RPMI7951 (cell line): ENCODE results near the gene OPCML. TPM values are rescaled to one million over a fixed set of nuclear protein-coding genes. Genes with fewer than 3 reads are reported as not detected.

Experiments used
- DNase-seq: peaks from one replicate; pipeline ENCODE4 v3.0.0-alpha.2; 2012; ENCODE audit warnings: low read depth
- total RNA-seq: library from RNA; depleted of rRNA; stranded (reverse); fragments of >200 nt; shearing (Covaris generic); gene quantifications from 2 replicates; pipeline ENCODE4 v1.2.3, GENCODE V29; 2014

Gene OPCML
- total RNA-seq, 1 experiment from 2014 or later, result not detected

DNA sequence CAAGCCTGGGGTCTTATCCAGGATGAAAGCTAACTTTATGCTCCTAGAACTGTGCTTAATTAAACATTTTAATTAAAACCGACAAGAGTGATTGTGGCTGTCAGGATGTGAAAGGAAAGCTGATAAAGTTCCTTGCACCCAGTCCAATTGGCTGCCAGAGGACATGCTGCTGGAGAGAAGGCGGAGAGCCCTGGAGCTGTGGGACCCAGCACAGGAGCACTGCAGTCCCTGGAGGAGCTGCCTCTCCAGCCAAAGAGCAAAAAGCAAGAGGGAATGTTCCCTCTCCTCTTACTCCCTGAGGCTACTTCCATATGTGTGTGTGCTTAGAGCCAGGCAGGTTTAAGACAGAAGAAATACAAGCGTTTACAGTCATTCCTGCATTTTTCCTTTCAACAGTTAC lies 118.6 kb downstream of the OPCML start:
- no peak for DNase-seq

DNA sequence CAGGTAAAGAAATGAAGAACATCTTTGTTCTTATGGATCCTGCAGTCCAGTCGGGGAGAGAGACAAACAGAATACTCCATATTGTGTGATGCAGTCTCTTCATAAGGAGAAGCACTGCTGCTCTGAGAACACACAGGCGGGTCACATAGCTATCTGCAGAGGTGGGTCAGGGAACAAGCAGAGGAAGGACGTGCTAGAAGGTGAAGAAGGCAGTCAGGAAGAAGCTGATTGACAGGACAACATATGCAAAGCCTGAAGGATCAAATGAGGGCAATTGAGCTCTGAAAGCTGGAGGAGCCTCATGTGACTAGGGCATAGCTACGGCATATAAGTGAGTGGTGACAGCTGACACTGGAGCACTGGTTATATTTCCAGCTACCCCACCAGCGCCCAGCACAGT lies 122.5 kb downstream of the OPCML start:
- DNase-seq, result no peak

DNA sequence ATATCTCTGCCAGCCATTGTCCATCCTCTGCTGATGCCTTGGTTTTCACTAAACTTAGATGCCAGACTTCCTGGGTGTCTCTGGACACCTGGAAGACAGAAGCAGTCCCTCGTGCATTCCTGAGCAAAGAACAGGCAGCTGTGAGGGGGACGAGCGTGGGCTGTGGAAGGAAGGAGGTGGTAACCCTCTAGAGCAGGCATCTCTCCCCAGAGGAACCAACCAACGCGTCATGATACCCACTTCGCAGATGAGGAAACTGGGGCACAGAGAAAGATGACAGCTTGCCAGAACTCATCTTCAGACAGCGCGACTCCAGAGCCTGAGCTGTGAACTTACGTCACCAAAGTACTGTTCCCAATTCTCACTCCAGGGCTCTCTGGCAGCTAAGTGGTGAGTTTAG lies 123.4 kb downstream of the OPCML start:
- no peak for DNase-seq

DNA sequence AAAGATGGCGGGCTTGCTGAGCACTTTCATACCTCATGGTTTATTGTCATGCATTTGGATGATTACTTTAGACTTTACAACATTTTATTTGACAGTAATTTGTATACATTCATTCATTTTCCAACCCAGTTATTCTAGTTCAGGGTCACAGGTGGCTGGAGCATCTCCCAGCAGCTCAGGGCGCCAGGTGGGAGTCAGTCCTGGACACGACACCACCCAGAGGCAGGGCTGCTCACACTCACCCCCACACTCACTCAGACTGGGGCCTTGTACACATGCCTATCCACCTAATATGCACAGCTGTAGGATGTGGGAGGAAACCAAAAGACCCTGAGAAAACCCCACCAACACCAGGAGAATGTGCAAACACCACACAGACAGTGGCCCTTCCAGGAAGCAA lies 123.9 kb downstream of the OPCML start:
- DNase-seq, result no peak

DNA sequence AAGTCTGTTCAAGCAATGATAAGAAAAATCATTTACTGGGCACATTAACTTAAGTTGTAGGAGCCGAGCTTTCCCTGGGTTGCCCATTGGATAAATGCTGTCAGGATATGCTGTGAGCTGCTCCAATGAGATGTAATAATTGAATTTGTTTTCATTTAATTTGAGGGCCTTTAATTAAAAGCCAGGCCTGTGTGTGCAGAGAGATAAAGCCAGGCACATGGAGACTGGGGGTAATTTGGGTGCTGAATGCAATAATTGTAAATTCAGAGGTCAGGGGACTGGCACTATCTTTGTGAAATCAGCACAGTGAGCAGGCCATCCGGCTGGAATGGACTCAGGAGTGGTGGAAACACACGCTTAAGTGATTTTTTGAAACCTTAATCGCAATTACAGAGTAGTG lies 125.8 kb downstream of the OPCML start:
- DNase-seq, result no peak

DNA sequence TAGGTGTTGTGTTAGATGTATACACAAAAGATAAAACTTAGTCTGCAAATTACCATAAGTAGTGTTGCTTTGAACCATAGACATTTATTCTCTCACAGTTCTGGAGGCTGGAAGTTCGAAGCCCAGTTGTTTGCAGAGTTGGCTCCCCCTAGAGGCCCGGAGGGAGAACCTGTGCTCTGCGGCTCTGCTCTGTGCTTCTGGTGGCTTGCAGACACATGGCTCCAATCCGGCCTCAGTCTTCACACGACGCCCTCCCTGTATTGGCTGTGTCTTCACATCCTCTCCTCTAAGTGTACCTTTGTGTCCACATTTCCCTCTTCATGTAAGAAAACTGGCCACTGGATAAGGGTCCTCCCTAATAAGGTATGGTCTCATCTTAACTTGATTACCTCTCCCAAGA lies 128.4 kb downstream of the OPCML start:
- DNase-seq, result no peak

DNA sequence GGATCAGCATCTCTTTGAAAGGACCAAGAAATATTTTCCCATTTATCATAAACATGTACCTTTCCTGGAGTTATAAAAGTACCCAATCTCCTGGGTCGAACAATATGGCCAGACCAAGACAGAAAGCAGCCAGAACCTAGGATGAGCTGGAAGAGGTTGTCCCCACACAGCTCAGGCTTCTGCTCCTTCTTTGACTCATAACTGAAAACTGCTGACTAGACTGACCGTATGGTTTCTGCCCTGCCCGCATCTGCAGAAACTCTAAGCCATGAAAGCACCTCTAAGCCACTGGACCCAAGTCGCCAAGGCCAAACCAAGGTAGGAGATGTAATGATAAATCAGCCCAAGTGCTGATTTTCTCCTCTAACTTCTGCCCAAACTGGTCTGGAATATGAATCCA lies 129.8 kb downstream of the OPCML start:
- DNase-seq, result no peak

DNA sequence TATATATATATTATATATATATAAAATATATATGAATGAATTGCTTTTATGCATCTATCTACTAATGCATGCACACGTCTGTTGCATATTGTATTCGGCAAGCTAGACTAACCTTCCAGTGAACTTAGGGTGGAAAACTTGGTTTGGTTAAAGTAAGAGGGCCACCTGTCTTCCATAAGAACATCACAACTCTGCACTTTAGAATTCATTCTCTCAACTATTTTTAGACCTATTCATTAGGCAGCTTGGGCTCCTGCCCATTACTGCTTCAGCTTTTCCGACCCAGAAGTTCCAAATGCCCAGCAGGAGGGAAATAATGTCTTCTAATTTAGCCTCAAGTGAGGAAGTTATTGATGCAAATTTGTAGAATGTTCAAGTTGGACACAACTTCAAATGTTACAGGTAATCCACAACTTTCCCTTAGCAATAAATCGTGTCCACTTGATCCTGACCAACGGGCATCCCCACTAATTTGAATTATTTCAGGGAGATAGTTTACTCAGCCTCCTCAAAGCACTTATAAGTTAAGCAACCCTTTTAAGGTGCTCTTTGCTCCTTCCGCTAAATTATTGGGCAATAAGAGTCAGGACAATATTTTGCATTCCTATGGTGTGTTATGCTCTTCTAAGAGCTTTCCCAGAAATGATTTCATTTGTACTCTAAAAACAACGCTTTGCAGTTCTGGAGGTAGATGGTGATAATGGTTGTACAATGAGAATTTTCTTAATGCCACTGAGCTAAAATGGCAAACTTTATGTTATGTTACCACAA lies 132.3 kb downstream of the OPCML start:
- no peak for DNase-seq

DNA sequence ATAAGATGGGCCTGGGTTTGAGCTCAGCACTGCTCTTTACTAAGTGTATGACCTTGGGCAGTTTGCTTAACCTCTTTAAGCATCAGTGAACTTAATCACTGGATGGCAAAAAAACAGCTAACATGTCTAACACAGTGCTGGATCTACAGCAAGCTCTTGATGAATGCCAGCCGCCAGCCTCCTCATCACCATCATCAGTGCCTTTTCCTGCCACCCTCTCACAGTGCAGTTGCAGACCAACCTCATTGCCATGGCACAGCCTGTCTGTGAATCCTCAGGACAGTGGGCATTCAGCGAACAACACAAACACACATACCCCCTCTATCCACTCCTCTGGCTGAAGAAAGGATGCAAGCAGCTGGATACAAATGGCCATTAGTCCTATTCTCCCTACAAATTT lies 133.0 kb downstream of the OPCML start:
- DNase-seq, result no peak

DNA sequence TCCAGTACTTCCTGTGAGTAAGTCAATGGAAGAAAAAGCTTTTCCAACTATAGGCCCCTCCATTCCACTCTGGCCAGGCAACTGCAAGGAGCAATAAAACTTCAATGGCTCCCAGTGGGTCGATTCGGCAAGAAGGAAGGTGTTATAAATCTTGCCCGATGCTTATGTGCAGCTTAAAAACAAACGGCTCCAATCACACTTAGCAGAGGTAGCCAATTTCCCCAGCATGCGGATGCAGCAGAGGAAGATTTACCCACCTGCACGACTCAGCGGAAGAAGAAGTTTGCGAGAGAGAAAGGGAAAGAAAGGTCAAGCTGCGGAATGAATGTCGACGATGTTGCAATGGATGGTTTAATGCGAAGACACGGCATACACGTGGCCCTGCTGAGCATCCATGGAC lies 141.5 kb downstream of the OPCML start:
- DNase-seq, result no peak

DNA sequence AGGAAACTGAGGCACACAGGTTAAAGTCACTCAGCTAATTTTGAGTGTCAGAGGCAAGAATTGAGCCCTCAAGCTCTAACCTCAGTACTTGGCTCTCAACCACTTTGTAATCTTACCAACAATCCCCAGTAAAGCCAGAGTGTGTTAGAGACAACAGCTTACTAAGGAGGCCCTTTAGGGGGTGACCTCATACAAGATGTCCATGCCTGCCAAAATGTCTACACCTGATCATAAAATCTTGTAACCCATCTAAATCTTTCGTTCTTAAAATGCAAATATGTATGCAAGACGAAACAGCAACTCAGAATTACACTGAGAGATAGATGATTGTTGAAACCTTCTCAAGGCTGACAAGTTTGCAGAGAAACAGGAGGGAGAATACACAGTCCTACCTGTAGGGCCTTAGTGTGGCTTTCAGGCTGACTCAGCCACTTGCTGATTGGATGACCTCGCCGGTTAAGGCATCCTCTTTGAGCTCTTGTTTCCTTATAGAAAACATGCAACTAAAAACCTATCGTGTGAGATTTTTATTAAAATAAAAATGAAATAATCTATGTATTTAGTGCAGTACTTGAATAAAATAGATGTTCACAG lies 143.2 kb downstream of the OPCML start:
- DNase-seq, result no peak

DNA sequence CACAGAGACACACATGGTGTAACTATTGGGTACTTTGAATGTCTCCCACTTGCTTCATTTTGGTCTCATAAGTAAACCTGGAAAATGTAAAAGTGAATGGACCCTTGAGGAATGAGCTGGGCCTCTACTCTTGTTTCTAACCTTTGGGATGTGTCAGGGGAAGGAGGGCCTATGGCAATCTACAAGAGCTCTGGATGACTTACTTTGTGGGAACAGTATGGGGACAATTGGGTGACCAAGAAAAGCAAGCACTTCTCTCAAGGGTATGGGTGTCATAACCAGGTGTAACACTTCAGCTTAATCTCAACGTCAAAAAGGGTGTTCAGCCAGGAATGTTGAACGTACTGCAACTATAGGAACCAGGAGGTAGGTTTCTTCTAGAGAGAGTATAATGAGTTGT lies 144.0 kb downstream of the OPCML start:
- DNase-seq, result no peak

DNA sequence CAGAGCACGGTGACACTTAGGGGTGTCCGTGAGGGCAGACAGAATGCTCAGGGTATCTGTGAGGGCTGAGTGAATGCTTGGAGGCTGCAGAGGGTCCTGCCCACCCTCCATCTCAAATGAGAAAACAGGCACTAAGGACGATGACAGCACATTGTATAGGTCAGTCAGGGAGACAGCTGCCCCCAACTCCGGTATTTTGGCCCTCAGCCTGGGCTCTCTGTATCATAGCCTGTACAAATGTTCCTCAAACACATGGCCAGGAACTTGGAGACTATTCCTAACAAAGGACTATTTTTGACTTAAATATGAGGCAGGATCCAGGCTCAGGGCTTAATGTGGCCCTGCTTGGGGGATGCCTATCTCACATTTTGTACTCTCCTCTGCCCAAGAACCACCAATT lies 145.4 kb downstream of the OPCML start:
- DNase-seq, result no peak

DNA sequence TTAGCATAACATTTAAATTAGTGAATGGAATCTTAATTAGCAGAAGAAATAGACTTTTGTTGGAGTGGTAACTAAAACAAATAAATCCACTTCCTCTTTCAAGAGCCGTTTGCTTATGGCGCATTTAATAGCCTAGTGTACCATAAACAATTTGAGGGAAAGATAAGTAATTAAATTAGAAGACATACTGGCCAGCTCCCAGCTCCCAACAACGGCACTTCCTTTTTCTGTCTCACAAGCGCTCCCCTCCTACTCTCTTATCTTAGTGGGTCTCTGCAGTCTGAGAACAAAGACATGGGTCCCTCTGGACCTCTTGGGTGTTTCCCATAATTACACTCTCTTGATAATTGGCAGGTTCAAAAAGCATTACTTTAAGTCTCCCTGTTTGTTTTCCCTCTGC lies 146.0 kb downstream of the OPCML start:
- no peak for DNase-seq

DNA sequence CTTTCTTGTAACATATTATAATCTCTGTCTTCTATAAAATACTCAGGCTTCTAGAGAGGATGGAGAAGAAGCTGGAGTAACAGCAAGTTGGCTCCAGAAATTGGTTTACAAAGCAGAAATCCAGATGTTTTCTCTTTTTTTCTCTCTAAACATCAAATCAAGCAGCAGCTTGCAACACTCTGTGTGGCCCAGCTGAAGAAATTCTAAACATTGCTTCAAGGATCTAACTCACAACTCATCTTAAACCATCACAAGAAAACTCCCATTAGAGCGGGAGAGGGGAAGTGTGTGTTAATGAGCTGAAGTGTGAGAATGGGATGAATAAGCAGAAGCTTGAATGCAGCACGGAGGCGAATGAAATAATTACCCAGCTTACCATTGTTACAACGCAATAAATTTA lies 146.5 kb downstream of the OPCML start:
- DNase-seq, result no peak

DNA sequence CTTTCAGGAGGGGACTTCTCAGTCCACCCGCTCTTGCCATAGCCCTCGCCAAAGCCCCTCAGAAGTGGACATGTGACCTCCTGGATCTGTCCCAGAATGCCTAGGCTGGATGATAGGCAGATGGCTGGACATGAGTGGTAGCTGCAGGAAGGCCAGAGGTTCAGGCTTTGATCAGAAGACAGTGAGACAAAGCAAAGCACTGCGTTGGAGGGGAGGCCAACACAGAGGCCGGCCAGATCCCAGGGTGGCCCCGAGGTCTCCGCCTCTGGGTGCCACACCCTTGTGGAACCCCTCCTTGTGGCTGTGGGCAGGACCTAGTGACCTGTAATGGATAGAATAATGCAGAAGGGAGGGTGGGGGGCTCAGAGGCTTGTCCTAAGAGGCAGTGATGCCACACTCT lies 147.6 kb downstream of the OPCML start:
- no peak for DNase-seq

DNA sequence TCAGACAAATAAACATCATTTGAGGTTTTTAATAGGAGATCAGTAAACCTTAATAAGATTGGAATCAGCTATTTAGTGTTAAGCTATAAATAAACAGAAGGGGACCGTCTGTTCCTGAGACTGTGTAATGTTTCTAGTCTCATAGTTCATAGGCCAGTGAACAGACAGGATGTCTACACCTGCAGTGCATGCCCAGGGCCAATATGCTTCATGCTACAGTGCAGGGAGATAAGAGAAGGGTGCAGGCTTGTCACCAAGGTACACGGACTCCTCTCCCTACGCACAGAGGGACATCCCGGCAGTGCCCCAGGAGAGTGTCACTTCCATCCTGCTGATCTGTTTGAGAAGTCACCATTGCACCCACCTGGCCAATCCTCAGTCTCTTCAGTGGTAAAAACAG lies 148.6 kb downstream of the OPCML start:
- DNase-seq, result no peak

DNA sequence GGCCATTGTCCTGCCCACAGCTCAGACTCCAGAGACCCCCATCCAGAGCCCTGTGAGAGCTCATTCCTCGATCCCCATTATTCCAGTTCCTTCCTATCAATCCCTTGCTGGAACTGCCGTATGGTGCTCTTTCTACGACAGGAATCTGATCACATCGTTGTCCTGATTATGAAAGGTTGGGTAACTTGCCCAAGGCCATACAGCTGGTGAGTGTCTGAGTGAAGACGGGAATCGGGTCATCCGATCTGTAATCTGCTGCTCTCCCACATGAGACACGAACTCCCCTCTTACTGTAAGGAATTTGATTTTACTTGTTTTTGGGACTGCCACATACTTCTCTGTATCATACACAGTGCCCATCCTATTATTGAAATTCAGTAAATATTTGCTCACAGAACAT lies 149.1 kb downstream of the OPCML start:
- no peak for DNase-seq

DNA sequence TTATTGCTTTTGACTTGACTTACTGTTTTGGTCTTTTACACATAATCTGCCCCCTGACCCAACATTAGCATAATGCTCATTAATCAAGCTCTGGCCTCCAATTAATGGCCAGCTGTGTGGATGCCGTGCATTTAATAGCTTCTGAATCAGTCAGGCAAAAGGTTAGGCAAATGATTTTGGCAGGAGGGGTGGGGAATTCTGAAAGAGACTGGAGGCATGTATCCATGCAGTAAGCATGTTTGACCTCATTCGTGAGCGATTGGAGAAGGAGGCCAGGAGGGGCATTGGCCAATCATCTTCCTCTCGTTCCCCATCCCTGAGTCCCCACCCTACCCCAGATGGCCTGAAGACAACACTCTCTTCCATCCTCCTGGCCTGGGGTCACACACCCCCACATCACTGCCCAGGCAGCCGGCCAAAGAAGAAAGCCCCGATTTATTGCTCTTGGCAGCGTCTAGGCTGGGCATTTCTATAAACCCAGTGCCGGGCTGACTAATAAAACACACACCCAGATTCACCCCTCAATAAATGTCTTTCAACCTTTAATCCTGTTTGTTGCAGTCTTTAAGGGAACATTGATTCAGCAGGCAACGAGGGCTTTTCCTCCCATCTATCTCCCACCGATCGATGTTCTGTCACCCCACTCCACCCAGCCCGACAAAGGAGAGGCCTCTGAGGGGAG lies 150.0 kb downstream of the OPCML start:
- no peak for DNase-seq

DNA sequence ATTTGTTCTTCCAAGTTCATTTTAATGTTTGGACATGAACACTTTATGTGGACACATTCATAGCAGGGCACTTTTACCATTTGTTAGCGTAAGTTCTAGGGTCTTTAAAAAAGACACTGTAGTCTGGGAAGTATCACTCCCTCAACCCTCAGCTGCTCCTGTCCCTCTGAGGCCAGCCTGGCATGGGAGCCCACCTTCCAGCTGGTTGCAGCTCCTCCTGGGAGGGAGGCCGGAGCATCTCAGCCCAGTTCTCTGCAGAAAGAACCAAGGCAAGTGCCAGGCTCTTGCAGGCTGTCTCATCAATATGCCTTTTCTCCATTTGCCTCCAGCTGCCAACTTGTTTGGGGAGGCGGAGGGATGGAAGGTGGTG lies 150.6 kb downstream of the OPCML start:
- no peak for DNase-seq

DNA sequence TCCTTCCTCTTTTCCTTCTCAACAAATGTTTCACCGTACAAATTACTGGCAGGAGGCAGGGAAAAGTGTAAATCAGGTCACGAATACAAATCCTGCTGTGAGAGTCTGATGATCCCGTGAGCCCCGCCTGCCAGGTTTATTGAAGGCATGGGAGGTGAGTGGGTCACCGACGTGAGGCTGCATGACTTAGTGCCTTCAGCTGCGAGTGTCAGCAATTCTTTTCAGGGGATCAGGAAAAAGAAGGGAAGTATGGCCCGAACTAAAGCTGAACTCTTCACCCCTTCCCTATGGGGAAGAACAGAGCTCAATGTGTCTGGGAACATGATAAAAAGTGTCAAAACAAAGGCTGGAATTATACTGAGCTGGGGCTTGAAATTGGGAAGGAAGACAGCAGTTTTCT lies 166.2 kb downstream of the OPCML start:
- no peak for DNase-seq

DNA sequence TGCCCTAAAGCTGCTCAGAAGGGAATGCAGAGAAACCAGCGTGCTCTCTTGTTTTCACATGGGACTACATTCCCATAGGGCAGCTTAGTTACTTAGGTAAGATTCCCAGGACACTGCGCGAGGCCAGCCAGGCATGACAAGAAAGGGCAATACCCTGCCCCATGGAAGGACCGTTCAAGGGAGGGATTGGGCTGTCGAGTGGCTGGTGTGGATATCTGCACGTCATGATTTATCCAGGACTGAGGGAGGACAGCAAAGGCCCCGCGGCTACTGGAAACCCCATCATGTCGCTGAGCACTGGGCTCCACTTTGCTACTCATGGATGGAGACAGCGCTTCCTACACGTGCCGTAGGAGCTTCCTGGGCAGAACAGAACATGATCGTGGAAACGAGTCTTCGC lies 169.4 kb downstream of the OPCML start:
- DNase-seq, result no peak

DNA sequence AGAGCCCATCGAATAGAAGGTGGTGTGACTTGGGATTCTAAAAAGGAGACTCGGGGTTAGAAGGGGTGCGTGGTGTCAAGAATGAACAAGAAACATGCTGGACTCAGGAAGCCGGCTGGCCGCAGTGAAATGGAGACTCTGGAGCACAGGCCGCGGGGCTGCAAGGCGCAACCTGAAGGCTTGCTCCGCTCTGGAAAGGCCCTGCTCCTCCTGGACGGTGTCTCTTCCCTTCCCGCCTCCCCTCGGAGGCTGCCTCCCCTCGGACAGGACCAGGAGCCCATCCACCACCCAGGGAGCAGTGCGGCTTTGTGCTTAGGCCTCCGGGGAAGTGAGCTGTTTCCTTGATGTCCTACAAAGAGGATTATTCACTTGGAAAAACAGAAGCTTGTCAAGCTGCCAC lies 170.1 kb downstream of the OPCML start:
- DNase-seq, result no peak

DNA sequence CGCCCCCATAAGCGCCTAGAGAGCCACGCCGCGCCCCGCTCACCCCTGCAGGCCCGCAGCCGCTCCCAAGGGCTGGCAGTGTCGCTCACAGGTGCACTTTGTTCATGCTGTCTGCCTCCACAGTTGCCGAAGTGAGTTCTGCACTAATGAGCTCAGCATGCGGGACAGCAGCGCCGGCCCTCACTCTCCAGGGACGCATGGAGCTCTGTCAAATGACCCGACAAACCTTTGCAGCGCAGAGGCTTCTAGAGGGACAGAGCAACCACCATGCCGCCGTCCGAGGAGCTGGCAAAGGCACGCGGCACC lies 170.7 kb downstream of the OPCML start:
- no peak for DNase-seq
